ENCODE results near the gene IL5RA. TPM values are rescaled to one million over a fixed set of nuclear protein-coding genes. Genes with fewer than 3 reads are reported as not detected.

The IL5RA gene
- total and polyA plus RNA-seq, 9 of the 15 experiments (the other 6 are each of a cell fraction or from before 2014, with no cell fraction given) = 0.07 to 0.28 (median 0.14) TPM; not detected in 4

- TF ChIP-seq ZBTB11 (CRISPR knock-in tag; IDR thresholded peaks at IDR 0.05) (peak in 1 of 3 experiments; percentile 88; a peak in 2 of 6 replicates), ZNF395 (CRISPR knock-in tag; IDR thresholded peaks at IDR 0.05) (peak; percentile 92), HNRNPH1 (optimal IDR thresholded peaks at IDR 0.05; ENCODE audit: low read depth, low read length) (no peak), NR2F6 (CRISPR knock-in tag; IDR thresholded peaks at IDR 0.05) (no peak), ELF4 (CRISPR knock-in tag; IDR thresholded peaks at IDR 0.05) (peak; percentile 94), BHLHE40 (IDR thresholded peaks at IDR 0.05; ENCODE audit: low read length) (peak; percentile 69), ELK3 (CRISPR knock-in tag; IDR thresholded peaks at IDR 0.05) (no peak), RNF2 (IDR thresholded peaks at IDR 0.05) (peak; percentile 17; the same call in 1 of the 2 replicates), SP2 (IDR thresholded peaks at IDR 0.05; ENCODE audit: extremely low read depth, low read depth, low read length, poor library complexity, severe bottlenecking) (peak; percentile 21), ZNF232 (CRISPR knock-in tag; IDR thresholded peaks at IDR 0.05) (0 out of 2 replicates have a peak, but pooled peaks have one; percentile 54), HBP1 (CRISPR knock-in tag; IDR thresholded peaks at IDR 0.05) (0 out of 2 replicates have a peak, but pooled peaks have one; percentile 33), THRAP3 (IDR thresholded peaks at IDR 0.05; ENCODE audit: borderline replicate concordance) (no peak), GTF2E2 (tag; IDR thresholded peaks at IDR 0.05) (peak; percentile 96), E2F4 (CRISPR knock-in tag; IDR thresholded peaks at IDR 0.05; ENCODE audit: low read depth) (no peak)
- TF ChIP-seq, protein P1, sequence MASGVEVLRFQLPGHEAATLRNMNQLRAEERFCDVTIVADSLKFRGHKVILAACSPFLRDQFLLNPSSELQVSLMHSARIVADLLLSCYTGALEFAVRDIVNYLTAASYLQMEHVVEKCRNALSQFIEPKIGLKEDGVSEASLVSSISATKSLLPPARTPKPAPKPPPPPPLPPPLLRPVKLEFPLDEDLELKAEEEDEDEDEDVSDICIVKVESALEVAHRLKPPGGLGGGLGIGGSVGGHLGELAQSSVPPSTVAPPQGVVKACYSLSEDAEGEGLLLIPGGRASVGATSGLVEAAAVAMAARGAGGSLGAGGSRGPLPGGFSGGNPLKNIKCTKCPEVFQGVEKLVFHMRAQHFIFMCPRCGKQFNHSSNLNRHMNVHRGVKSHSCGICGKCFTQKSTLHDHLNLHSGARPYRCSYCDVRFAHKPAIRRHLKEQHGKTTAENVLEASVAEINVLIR (CRISPR knock-in tag; IDR thresholded peaks at IDR 0.05) = peak; percentile 88
These were observed 16.6 kb upstream of the IL5RA start, which contains the start of gene TRNT1 (continued) for GRCh38 chr3:3126477-3127431.

Data from K562 (cell line).